T-helper 17 cell (primary cell): ENCODE data around the gene NAA35. TPM values are rescaled to one million over a fixed set of nuclear protein-coding genes. Genes with fewer than 3 reads are reported as not detected.

Experiments used
- ATAC-seq: fragments of 150-1000 bp; cut with Tn5 transposase; 2 replicates; pipeline ENCODE4 v1.10.0; 2021; ENCODE audit warnings: mild to moderate bottlenecking, moderate library complexity
- DNase-seq, 3 donors: peaks; one replicate each; pipeline versions ENCODE4 v3.0.0 to v3.0.0-alpha.2; 2020 to 2021
- H3K9me3 ChIP-seq: one replicate; pipeline ENCODE4 v1.7.0; 2013; ENCODE audit warnings: low read length, mild to moderate bottlenecking; ENCODE audit not compliant: control insufficient read depth, poor library complexity, severe bottlenecking
- H3K27ac Mint-ChIP-seq: one replicate; pipeline ENCODE4 v1.8.0; 2022; ENCODE audit warnings: mild to moderate bottlenecking, moderate library complexity, mixed read lengths
- H3K27me3 Mint-ChIP-seq: one replicate; pipeline ENCODE4 v1.8.0; 2022; ENCODE audit warnings: mixed read lengths
- H3K36me3 Mint-ChIP-seq: one replicate; pipeline ENCODE4 v1.8.0; 2022; ENCODE audit warnings: low read depth, mixed read lengths
- H3K4me1 Mint-ChIP-seq: one replicate; pipeline ENCODE4 v1.8.0; 2022; ENCODE audit warnings: mild to moderate bottlenecking, mixed read lengths
- H3K4me3 Mint-ChIP-seq: one replicate; pipeline ENCODE4 v1.8.0; 2022; ENCODE audit warnings: mild to moderate bottlenecking, moderate library complexity, mixed read lengths
- total RNA-seq, 4 donors: library from RNA in 2 of 4; stranded (reverse) in 2 of 4; gene quantifications; one replicate each; pipeline ENCODE4 v1.2.3 and lab custom pipeline; 2022 to 2026

NAA35 gene
- total RNA-seq, 2 donors from 2014 or later, result 18.8 to 22.3 TPM

DNA sequence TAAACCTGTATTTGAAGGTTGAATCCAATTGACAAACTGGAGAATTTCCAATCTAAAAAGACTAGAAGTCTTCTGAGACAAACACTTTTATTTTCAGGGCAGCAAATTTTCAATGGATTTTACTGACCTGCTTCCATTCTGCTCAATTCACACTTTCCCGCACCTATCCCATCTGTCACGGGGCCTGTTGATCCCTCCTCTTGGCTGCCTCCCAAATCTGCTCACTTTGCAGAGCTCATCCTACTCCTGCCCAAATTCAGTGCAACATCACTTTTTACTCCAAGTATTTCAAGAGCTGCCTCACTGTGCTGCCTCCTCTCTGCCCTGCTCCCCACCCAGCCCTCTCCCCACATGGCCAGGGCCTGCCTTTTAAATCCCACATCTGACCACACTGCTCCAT, 123.3 kb downstream of the NAA35 start:
- H3K4me1 Mint-ChIP-seq, result peaks cover 11% of the 10 kb centered on the region
- no peak overlapping the region for H3K27ac Mint-ChIP-seq
- H3K9me3 ChIP-seq, result no peaks in the 10 kb centered on the region
- H3K4me3 Mint-ChIP-seq, result no peak overlapping the region
- H3K27me3 Mint-ChIP-seq, result peaks cover 21% of the 10 kb centered on the region
- peaks cover 3% of the 10 kb centered on the region for H3K36me3 Mint-ChIP-seq
- no peak for DNase-seq
- no peak for ATAC-seq

DNA sequence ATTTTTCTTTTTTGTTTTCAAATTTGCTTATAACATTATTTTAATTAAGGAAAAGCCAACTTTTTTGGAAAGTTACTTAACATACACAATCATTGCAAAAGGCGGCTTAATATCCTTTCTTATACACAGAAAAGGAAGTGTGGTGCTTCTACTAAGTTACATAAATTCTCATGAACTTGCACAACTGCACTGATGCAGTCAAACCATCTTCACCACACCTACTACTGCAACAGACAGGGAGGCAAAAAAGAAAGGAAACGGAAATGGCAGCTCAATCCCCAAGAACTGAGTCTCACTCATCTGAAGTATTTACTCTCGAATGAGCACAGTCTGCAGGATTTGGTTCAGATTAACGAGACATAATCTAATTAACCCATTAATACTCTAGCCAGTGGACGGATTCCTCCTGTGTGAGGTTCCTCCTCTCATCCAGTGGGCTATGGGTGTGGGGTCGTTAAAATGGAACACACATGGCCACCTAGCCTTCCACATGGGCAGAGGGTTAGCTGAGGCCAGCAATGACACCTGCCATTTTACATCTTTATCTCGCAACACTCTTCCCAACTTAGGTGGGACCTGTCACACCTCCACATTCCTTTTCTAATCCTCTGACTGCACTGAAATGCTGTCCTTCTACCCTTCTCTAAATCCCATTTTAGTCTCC, 128.4 kb downstream of the NAA35 start:
- DNase-seq (no peak), ATAC-seq (no peak)
- no peak overlapping the region for H3K4me3 Mint-ChIP-seq
- peaks cover 4% of the 10 kb centered on the region for H3K4me1 Mint-ChIP-seq
- no peaks in the 10 kb centered on the region for H3K9me3 ChIP-seq
- H3K27ac Mint-ChIP-seq, result no peak overlapping the region
- peaks cover 19% of the 10 kb centered on the region for H3K27me3 Mint-ChIP-seq
- H3K36me3 Mint-ChIP-seq, result no peaks in the 10 kb centered on the region

Other genes starting within 250 kb of the NAA35 start
- gene AGTPBP1, start 199.2 kb upstream of the NAA35 start, total RNA-seq, result 10 to 100 TPM; 51.8 to 62.4 TPM
- gene GOLM1, start 158.4 kb downstream of the NAA35 start, total RNA-seq, result under 1 TPM in 1 of 2 donors, not detected in 1; 0.47 TPM